DND-41 (cell line): ENCODE data around the gene GMPR.

Experiments used
- ATAC-seq: fragments of 200-7000 bp; cut with Tn5 transposase; 3 replicates; pipeline ENCODE4 v1.9.1; 2021; ENCODE audit warnings: low read depth; ENCODE audit not compliant: insufficient read depth
- DNase-seq: peaks from one replicate; pipeline ENCODE4 v3.0.0-alpha.2; 2020
- H2AFZ ChIP-seq: 2 replicates; pipeline ENCODE4 v1.6.0; 2012; ENCODE audit warnings: low read depth, low read length
- H3K27ac ChIP-seq: 2 replicates; pipeline ENCODE4 v1.5.1; 2012; ENCODE audit warnings: low read length, inconsistent platforms
- H3K27me3 ChIP-seq: fragments of 200-600 bp; sonication (generic); 2 replicates; pipeline ENCODE4 v1.6.0; 2012; ENCODE audit warnings: low read length, mild to moderate bottlenecking, inconsistent platforms; ENCODE audit not compliant: insufficient read depth, poor library complexity
- H3K36me3 ChIP-seq: 2 replicates; pipeline ENCODE4 v1.5.1; 2012; ENCODE audit warnings: low read length, inconsistent platforms; ENCODE audit not compliant: insufficient read depth
- H3K4me1 ChIP-seq: 2 replicates; pipeline ENCODE4 v1.5.1; 2012; ENCODE audit warnings: mild to moderate bottlenecking, low read length; ENCODE audit not compliant: insufficient read depth
- H3K4me2 ChIP-seq: 2 replicates; pipeline ENCODE4 v1.6.0; 2012; ENCODE audit warnings: mild to moderate bottlenecking, moderate library complexity, low read length, inconsistent platforms; ENCODE audit not compliant: insufficient read depth
- H3K4me3 ChIP-seq, 2 experiments: fragments of 200-600 bp in 1 of 2; shearing (Covaris generic) in 1 of 2; 2 replicates each; pipeline ENCODE4 v1.5.1; 2012 to 2016; ENCODE audit warnings: inconsistent platforms in 2 of 2, low read length in 2 of 2, mild to moderate bottlenecking in 2 of 2, low read depth in 1 of 2, moderate library complexity in 1 of 2
- H3K79me2 ChIP-seq: 2 replicates; pipeline ENCODE4 v1.6.0; 2012; ENCODE audit warnings: low read length, inconsistent platforms; ENCODE audit not compliant: insufficient read depth
- H3K9ac ChIP-seq: 2 replicates; pipeline ENCODE4 v1.6.0; 2012; ENCODE audit warnings: low read depth, mild to moderate bottlenecking, inconsistent platforms, low read length, moderate library complexity
- H3K9me3 ChIP-seq: 2 replicates; pipeline ENCODE4 v1.5.1; 2012; ENCODE audit warnings: low read length, moderate library complexity, mild to moderate bottlenecking, inconsistent platforms; ENCODE audit not compliant: insufficient read depth, severe bottlenecking
- H4K20me1 ChIP-seq: 2 replicates; pipeline ENCODE4 v1.6.0; 2012; ENCODE audit warnings: low read length; ENCODE audit not compliant: insufficient read depth
- EZH2 ChIP-seq: IDR thresholded peaks from 3 replicates; pipeline ENCODE4 v1.6.1; 2012; ENCODE audit warnings: borderline replicate concordance, low read depth, mild to moderate bottlenecking, moderate library complexity, low read length, inconsistent platforms; ENCODE audit not compliant: severe bottlenecking
- TF ChIP-seq, protein P1 (sequence below): IDR thresholded peaks from 2 replicates; pipeline ENCODE4 v1.5.1; 2012; ENCODE audit warnings: borderline replicate concordance, low read length, moderate library complexity, mild to moderate bottlenecking; ENCODE audit not compliant: poor library complexity, severe bottlenecking; ENCODE audit errors: extremely low read depth

The GMPR gene

DNA sequence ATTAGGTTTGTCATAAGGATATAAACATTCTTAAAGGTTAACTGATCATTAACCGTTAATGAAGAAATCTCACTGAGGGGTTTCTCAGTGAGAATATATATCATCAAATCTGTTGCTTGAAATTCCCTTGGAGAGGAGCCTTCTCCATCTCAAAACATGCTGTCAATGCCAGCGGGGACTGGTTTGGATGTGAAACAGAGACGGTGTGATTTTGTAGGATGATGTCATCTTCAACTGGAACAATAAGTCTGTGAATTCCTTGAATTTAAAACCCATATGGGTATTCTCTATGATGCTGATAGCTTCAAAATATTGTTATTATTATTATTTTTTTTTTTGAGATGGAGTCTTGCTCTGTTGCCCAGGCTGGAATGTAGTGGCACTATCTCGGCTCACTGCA lies 75.9 kb downstream of the GMPR start:
- Histone ChIP-seq H3K4me2 (no peak overlapping the region), H3K9ac (no peak overlapping the region), H4K20me1 (no peaks in the 10 kb centered on the region), H3K4me3 (no peak overlapping the region), H2AFZ (no peak overlapping the region), H3K79me2 (no peaks in the 10 kb centered on the region), H3K4me1 (peaks cover 9% of the 10 kb centered on the region), H3K27me3 (no peaks in the 10 kb centered on the region), H3K27ac (no peak overlapping the region), H3K36me3 (no peaks in the 10 kb centered on the region), H3K9me3 (no peaks in the 10 kb centered on the region)
- TF ChIP-seq, protein P1, sequence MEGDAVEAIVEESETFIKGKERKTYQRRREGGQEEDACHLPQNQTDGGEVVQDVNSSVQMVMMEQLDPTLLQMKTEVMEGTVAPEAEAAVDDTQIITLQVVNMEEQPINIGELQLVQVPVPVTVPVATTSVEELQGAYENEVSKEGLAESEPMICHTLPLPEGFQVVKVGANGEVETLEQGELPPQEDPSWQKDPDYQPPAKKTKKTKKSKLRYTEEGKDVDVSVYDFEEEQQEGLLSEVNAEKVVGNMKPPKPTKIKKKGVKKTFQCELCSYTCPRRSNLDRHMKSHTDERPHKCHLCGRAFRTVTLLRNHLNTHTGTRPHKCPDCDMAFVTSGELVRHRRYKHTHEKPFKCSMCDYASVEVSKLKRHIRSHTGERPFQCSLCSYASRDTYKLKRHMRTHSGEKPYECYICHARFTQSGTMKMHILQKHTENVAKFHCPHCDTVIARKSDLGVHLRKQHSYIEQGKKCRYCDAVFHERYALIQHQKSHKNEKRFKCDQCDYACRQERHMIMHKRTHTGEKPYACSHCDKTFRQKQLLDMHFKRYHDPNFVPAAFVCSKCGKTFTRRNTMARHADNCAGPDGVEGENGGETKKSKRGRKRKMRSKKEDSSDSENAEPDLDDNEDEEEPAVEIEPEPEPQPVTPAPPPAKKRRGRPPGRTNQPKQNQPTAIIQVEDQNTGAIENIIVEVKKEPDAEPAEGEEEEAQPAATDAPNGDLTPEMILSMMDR = no peak
- no peak for TF ChIP-seq EZH2
- ATAC-seq (no peak), DNase-seq (no peak)

DNA sequence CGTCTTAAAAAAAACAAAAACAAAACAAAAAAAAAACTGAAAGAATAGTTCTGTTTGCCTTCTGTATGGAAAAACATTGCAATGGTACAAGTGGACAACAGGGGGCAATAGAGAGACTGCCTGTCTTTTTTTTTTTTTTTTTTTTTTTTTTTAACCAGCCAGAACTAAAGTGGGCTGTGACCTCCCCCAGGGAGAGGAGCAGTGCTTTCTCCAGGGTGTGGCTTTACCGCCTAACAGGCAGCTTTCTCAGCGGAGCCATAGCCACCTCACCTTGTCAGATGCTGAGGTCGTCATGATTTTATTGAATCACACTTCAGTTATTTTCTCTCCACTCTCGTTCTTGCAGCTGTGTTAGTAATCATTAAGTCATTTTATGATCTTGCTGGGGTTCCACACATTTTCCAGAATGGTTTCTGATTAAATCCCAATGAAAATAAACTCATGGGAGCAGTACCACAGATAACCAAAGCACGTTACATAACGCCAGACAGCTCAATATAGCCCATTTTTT lies 78.4 kb downstream of the GMPR start:
- no peak overlapping the region for H3K4me3 ChIP-seq
- H3K4me2 ChIP-seq = no peak overlapping the region
- peaks cover 30% of the 10 kb centered on the region for H3K4me1 ChIP-seq
- TF ChIP-seq, protein P1 = peak; percentile 73
- TF ChIP-seq EZH2 = no peak
- no peak overlapping the region for H3K27ac ChIP-seq
- H3K36me3 ChIP-seq = no peaks in the 10 kb centered on the region
- ATAC-seq = no peak; the same call in 2 of the 3 replicates
- no peak overlapping the region for H3K9ac ChIP-seq
- no peak overlapping the region for H2AFZ ChIP-seq
- no peaks in the 10 kb centered on the region for H3K9me3 ChIP-seq
- H4K20me1 ChIP-seq = no peaks in the 10 kb centered on the region
- H3K27me3 ChIP-seq = no peaks in the 10 kb centered on the region
- no peaks in the 10 kb centered on the region for H3K79me2 ChIP-seq
- DNase-seq = peak; percentile 34

DNA sequence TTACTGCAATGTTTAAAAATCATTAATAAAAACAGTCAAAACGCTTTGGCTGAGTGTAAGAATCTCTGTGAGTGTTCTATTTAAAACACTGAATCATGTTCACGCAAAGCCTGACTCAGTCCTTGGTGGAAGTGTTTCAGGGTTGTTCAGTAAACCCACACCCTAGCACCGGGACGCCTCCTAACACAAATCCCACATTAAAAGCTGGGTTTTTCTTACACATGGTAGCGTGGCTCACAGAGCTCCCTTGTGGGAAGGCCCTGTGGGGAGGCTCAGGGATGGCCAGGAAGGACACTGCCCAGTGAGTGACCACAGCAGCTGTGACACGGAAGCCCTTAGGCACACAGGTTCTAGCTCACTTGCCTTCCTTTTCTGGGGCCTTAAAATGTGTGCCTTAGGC lies 80.2 kb downstream of the GMPR start:
- H3K27ac ChIP-seq = no peak overlapping the region
- H3K27me3 ChIP-seq = no peaks in the 10 kb centered on the region
- no peak for ATAC-seq
- H3K79me2 ChIP-seq = no peaks in the 10 kb centered on the region
- DNase-seq = no peak
- H3K4me1 ChIP-seq = peaks cover 35% of the 10 kb centered on the region
- no peak overlapping the region for H2AFZ ChIP-seq
- no peak overlapping the region for H3K4me2 ChIP-seq
- no peaks in the 10 kb centered on the region for H3K36me3 ChIP-seq
- TF ChIP-seq, protein P1 = no peak
- no peak for TF ChIP-seq EZH2
- no peaks in the 10 kb centered on the region for H4K20me1 ChIP-seq
- H3K9ac ChIP-seq = no peak overlapping the region
- no peaks in the 10 kb centered on the region for H3K9me3 ChIP-seq
- H3K4me3 ChIP-seq = no peak overlapping the region
